ENCODE measurements around the gene PIEZO2. TPM values are rescaled to one million over a fixed set of nuclear protein-coding genes. Genes with fewer than 3 reads are reported as not detected.

Gene PIEZO2
- total RNA-seq, 1 donor from 2014 or later, result 8.4 TPM

DNA sequence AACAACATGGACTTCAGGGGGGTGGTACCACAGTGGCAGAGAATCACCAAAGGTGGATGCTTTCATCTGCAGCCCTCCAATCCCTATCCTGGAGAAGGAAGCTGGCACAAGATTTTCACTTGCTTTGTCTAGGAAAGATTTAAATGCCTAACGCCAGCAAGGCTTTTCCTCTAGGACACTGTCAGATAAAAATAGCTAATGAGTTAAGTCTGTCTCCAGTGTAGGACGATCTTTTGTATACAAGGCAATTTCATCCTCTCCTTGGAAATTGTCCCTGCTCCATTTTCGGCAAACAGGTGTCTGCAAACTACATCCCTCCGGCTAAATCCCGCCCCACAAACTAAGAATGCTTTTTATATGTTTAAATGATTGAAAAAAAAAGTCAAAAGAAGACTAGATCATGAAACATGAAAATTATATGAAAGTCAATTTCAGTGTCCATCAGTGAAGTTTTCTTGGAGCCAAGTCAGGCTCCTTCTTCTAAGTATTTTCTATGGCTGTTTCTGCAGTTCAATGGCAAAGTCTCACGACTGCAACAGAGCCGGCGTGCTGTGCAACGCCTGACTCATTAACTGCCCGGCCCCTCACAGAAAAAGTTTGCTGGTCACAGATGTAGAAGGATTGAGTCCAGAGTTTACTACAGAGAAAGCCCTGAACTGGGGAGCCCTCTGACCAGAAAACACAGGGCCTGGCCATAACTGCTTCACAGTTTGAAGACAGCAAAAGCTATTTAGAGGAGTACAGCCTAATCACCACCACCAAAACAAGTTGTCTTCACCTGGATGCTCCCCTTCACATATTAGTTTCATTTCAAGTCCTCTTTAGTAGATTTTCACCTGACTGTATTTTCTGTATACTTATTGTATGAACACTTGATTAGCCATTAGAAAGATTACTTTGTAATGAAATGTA lies 52.3 kb downstream of the PIEZO2 start:
- no peak overlapping the region for H3K27ac Mint-ChIP-seq (ENCODE audit: unreplicated experiment)
- H3K4me3 Mint-ChIP-seq (ENCODE audit: unreplicated experiment), result no peak overlapping the region
- peaks cover 8% of the 10 kb centered on the region for H3K4me1 Mint-ChIP-seq (ENCODE audit: unreplicated experiment)
- H3K27me3 Mint-ChIP-seq (ENCODE audit: unreplicated experiment), result no peaks in the 10 kb centered on the region
- TF ChIP-seq, protein P1, sequence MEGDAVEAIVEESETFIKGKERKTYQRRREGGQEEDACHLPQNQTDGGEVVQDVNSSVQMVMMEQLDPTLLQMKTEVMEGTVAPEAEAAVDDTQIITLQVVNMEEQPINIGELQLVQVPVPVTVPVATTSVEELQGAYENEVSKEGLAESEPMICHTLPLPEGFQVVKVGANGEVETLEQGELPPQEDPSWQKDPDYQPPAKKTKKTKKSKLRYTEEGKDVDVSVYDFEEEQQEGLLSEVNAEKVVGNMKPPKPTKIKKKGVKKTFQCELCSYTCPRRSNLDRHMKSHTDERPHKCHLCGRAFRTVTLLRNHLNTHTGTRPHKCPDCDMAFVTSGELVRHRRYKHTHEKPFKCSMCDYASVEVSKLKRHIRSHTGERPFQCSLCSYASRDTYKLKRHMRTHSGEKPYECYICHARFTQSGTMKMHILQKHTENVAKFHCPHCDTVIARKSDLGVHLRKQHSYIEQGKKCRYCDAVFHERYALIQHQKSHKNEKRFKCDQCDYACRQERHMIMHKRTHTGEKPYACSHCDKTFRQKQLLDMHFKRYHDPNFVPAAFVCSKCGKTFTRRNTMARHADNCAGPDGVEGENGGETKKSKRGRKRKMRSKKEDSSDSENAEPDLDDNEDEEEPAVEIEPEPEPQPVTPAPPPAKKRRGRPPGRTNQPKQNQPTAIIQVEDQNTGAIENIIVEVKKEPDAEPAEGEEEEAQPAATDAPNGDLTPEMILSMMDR (IDR thresholded peaks at IDR 0.05; ENCODE audit: unreplicated experiment), result no peak
- H3K36me3 Mint-ChIP-seq (ENCODE audit: low read depth, unreplicated experiment), result no peaks in the 10 kb centered on the region
- DNase-seq (ENCODE audit: low spot score), result no peak
- no peaks in the 10 kb centered on the region for H3K9me3 Mint-ChIP-seq (ENCODE audit: unreplicated experiment)

DNA sequence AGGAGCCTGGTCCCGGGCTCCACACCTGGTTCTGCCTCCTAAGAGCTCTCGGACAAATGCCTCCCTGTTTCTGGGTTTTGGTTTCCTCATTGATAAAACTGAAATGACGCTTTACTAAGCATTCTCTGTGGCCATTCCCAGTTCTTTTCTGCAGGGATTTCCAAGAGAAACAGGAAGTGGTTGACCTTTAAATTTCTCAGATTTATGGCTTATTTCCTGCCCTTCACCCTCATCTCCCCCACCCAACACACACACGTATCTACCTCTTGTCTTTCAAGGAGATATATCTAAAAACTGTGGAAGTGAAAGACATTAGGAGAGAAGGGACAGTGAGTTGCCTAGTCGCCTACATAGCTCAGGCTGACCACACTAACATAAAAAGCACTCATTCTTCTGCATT lies 53.0 kb downstream of the PIEZO2 start:
- H3K27ac Mint-ChIP-seq (ENCODE audit: unreplicated experiment), result no peak overlapping the region
- no peaks in the 10 kb centered on the region for H3K36me3 Mint-ChIP-seq (ENCODE audit: low read depth, unreplicated experiment)
- peaks cover 8% of the 10 kb centered on the region for H3K4me1 Mint-ChIP-seq (ENCODE audit: unreplicated experiment)
- H3K27me3 Mint-ChIP-seq (ENCODE audit: unreplicated experiment), result no peaks in the 10 kb centered on the region
- no peak overlapping the region for H3K4me3 Mint-ChIP-seq (ENCODE audit: unreplicated experiment)
- no peaks in the 10 kb centered on the region for H3K9me3 Mint-ChIP-seq (ENCODE audit: unreplicated experiment)
- TF ChIP-seq, protein P1 (IDR thresholded peaks at IDR 0.05; ENCODE audit: unreplicated experiment), result no peak
- DNase-seq (ENCODE audit: low spot score), result no peak

DNA sequence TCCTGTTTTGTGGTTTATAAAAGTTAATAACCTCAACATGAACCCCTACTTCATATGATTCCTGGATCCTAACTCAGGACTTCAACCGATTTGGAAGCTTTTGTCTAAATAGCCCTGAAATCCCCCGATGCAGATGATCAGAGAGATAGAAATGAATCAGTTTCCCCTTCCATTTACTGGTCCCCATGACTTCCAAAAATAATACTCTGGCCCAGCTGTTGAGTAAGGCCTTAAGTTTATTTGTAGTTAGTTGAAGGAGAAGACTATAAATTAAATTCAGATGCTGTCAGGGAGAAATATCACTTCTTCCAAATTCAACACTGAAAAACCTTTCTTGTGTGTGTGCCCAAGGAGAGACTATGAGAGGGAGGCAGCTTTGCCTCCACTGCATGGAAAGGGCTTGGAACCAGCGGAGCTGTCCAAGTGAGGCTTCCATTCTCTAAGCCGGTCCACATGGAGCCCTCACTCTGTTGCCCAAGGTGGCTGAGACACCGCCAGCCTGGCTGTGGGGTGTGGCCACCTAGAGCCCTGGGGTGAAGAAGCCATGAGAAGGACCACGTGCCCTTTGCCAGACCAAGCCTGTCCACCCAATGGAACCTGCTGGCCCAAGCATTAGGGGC lies 53.6 kb downstream of the PIEZO2 start:
- TF ChIP-seq, protein P1 (IDR thresholded peaks at IDR 0.05; ENCODE audit: unreplicated experiment), result no peak
- H3K27ac Mint-ChIP-seq (ENCODE audit: unreplicated experiment), result no peak overlapping the region
- no peaks in the 10 kb centered on the region for H3K27me3 Mint-ChIP-seq (ENCODE audit: unreplicated experiment)

DNA sequence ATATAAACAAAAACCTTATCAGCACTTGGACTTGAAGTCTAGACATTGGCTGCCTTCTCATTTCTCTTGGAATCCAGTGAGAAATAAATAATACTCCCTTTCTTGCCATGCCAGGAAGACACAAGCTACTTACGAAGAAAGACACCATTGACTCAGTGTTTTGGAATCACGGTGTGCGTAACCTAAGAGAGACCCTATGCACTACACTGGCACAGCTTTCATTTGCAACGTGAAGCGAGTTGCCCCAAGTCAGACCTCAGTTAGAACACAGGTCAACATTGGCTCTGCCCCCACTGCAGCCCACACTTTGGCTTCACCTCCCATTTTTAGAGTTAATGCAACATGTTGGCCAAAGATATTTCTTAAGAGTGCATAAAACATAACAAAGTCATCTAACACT lies 54.2 kb downstream of the PIEZO2 start:
- no peak for DNase-seq (ENCODE audit: low spot score)
- H3K27me3 Mint-ChIP-seq (ENCODE audit: unreplicated experiment), result no peaks in the 10 kb centered on the region
- H3K27ac Mint-ChIP-seq (ENCODE audit: unreplicated experiment), result no peak overlapping the region
- no peaks in the 10 kb centered on the region for H3K36me3 Mint-ChIP-seq (ENCODE audit: low read depth, unreplicated experiment)
- TF ChIP-seq, protein P1 (IDR thresholded peaks at IDR 0.05; ENCODE audit: unreplicated experiment), result no peak
- peaks cover 10% of the 10 kb centered on the region for H3K4me1 Mint-ChIP-seq (ENCODE audit: unreplicated experiment)
- no peak overlapping the region for H3K4me3 Mint-ChIP-seq (ENCODE audit: unreplicated experiment)
- no peaks in the 10 kb centered on the region for H3K9me3 Mint-ChIP-seq (ENCODE audit: unreplicated experiment)

More for the DNA sequence above, 53.6 kb downstream of the PIEZO2 start:
- no peak for DNase-seq (ENCODE audit: low spot score)
- Mint-ChIP-seq H3K4me1 (ENCODE audit: unreplicated experiment) (peaks cover 8% of the 10 kb centered on the region), H3K36me3 (ENCODE audit: low read depth, unreplicated experiment) (no peaks in the 10 kb centered on the region), H3K4me3 (ENCODE audit: unreplicated experiment) (no peak overlapping the region), H3K9me3 (ENCODE audit: unreplicated experiment) (no peaks in the 10 kb centered on the region)

DNA sequence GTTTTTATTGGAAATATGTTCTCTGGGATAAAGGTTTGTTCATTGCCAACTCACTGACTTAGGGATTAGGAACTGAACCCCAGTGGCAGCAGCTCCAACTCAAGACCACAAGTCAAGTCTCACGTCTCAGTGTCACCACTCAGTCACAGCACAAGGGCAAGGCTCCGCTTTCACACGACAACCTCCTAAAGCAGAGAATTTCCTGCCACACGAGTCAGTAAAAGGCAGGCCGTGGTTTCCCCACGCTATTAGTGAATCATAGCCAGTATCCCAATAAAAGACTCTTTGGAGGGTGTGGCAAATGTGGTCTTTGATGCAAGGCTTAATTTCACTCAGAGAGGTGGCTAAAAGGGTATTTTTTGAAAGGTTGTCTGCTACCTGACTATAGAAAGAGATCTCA lies 57.6 kb downstream of the PIEZO2 start:
- Mint-ChIP-seq H3K9me3 (ENCODE audit: unreplicated experiment) (no peaks in the 10 kb centered on the region), H3K4me1 (ENCODE audit: unreplicated experiment) (peaks cover 27% of the 10 kb centered on the region), H3K27ac (ENCODE audit: unreplicated experiment) (no peak overlapping the region), H3K27me3 (ENCODE audit: unreplicated experiment) (peaks cover 3% of the 10 kb centered on the region), H3K36me3 (ENCODE audit: low read depth, unreplicated experiment) (no peaks in the 10 kb centered on the region), H3K4me3 (ENCODE audit: unreplicated experiment) (no peak overlapping the region)
- TF ChIP-seq, protein P1 (IDR thresholded peaks at IDR 0.05; ENCODE audit: unreplicated experiment), result no peak
- DNase-seq (ENCODE audit: low spot score), result no peak

Measured in endothelial cell (in vitro differentiated cells).